Mammary epithelial cell (primary cell): ENCODE data around the gene ADRM1.

Source experiments
- CTCF ChIP-seq, 2 donors: IDR thresholded peaks in 1 of 2; conservative IDR thresholded peaks in 1 of 2; 2 replicates each; pipeline ENCODE4 v1.5.1; 2011 to 2012; ENCODE audit warnings: inconsistent platforms in 2 of 2, low read length in 2 of 2, mild to moderate bottlenecking in 2 of 2, control low read depth in 1 of 2, low read depth in 1 of 2; ENCODE audit not compliant: insufficient read depth in 1 of 2; ENCODE audit errors: extremely low read depth in 1 of 2
- EZH2 ChIP-seq: IDR thresholded peaks from 2 replicates; pipeline ENCODE4 v1.6.1; 2012; ENCODE audit warnings: low read length, inconsistent platforms, borderline replicate concordance

DNA sequence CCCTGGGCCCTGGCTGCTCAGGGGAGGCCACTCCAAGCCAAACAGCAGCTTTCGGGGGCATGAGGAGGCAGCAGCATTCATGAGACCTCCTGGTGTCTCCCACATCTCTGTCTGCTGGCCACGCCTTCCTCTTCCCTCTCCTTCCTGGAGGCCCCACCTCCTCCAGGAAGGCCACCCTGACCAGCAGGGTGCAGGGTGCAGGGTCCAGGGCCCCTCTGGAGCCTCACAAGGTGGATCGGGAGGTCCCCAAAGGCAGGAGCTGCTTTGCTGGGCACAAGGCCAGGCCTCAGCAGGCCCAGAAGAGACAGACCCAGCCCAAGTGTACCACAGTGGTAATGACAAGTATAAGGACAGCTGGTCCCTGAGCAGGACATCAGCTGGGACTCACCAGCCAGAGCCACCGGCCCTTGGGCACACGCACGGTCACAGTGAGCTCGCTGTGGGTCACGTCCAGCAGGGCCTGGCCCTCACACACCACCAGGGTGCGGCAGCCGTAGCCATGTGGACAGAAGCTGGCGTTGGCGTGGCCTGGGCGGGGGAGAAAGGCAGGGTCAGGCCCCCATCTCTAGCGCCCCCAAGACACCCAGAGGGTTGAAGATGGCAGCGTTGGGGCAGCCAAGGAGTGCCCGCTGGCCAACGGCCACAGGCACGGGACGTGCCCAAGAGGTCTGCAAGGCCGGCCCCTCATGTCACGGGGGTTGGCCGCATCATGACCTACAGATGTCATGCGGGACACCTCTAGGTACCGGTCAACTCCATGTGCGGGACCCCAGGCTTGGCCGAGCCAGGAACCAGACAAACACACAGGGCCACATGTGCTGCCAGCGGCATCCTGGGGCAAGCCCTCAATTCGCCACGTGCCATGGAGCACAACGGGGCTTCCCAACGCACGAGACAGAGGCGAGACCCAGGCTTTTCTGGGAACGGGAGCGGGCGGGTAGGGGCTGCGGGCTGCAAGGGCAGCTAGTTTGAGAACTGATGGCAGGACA is 26.9 kb downstream of the ADRM1 start:
- no peak for TF ChIP-seq CTCF (conservative IDR thresholded peaks at IDR 0.05 in 1 of 2, IDR thresholded peaks at IDR 0.05 in 1 of 2; ENCODE audit: extremely low read depth in 1 of 2, insufficient read depth in 1 of 2, low read depth in 1 of 2, low read length in 2 of 2)
- TF ChIP-seq EZH2: no peak
